ENCODE data around the gene PCSK9.
"Not testable (repeated sequence)": the region's sequence is repeated elsewhere in the genome, so short reads cannot be mapped to it uniquely, and the experiment has no call there.

The PCSK9 gene

GRCh38 chr1:55007625-55008024 lies 31.7 kb upstream of the PCSK9 start:
- Histone ChIP-seq H3K9me3 (ENCODE audit: control insufficient read depth, low read length) (peaks cover 2% of the 10 kb centered on the region), H3K27ac (ENCODE audit: insufficient read depth, low read depth, low read length, poor library complexity, severe bottlenecking) (no peak overlapping the region), H3K4me3 (ENCODE audit: insufficient read depth, low read depth, low read length) (no peak overlapping the region), H3K4me1 (ENCODE audit: control insufficient read depth, insufficient read depth, low read length) (no peaks in the 10 kb centered on the region), H3K27me3 (ENCODE audit: control insufficient read depth, insufficient read depth, low read length, poor library complexity, severe bottlenecking) (no peaks in the 10 kb centered on the region), H3K36me3 (ENCODE audit: control insufficient read depth, insufficient read depth, low read length) (no peaks in the 10 kb centered on the region)
- 90 to 93% methylated on average over 3 of the region's 3 CpGs for WGBS, 2 experiments

GRCh38 chr1:55010194-55010886 lies 29.0 kb upstream of the PCSK9 start:
- H3K27me3 ChIP-seq (ENCODE audit: control insufficient read depth, insufficient read depth, low read length, poor library complexity, severe bottlenecking): no peaks in the 10 kb centered on the region
- no peak overlapping the region for H3K27ac ChIP-seq (ENCODE audit: insufficient read depth, low read depth, low read length, poor library complexity, severe bottlenecking)
- H3K36me3 ChIP-seq (ENCODE audit: control insufficient read depth, insufficient read depth, low read length): no peaks in the 10 kb centered on the region
- 76 to 83% methylated on average over 9 of the region's 9 CpGs for WGBS, 2 experiments
- no peaks in the 10 kb centered on the region for H3K4me1 ChIP-seq (ENCODE audit: control insufficient read depth, insufficient read depth, low read length)
- H3K9me3 ChIP-seq (ENCODE audit: control insufficient read depth, low read length): peaks cover 2% of the 10 kb centered on the region
- no peak overlapping the region for H3K4me3 ChIP-seq (ENCODE audit: insufficient read depth, low read depth, low read length)

GRCh38 chr1:55010887-55011217 lies 28.5 kb upstream of the PCSK9 start:
- Histone ChIP-seq H3K36me3 (ENCODE audit: control insufficient read depth, insufficient read depth, low read length) (no peaks in the 10 kb centered on the region), H3K27ac (ENCODE audit: insufficient read depth, low read depth, low read length, poor library complexity, severe bottlenecking) (no peak overlapping the region), H3K9me3 (ENCODE audit: control insufficient read depth, low read length) (peaks cover 2% of the 10 kb centered on the region), H3K4me1 (ENCODE audit: control insufficient read depth, insufficient read depth, low read length) (no peaks in the 10 kb centered on the region), H3K4me3 (ENCODE audit: insufficient read depth, low read depth, low read length) (no peak overlapping the region), H3K27me3 (ENCODE audit: control insufficient read depth, insufficient read depth, low read length, poor library complexity, severe bottlenecking) (no peaks in the 10 kb centered on the region)
- WGBS, 2 experiments: 81 to 87% methylated on average over 7 of the region's 7 CpGs

GRCh38 chr1:55012661-55013060 lies 26.7 kb upstream of the PCSK9 start:
- 91 to 100% methylated on average over 1 of the region's 1 CpG for WGBS, 2 experiments
- Histone ChIP-seq H3K27ac (ENCODE audit: insufficient read depth, low read depth, low read length, poor library complexity, severe bottlenecking) (no peak overlapping the region), H3K4me3 (ENCODE audit: insufficient read depth, low read depth, low read length) (no peak overlapping the region), H3K27me3 (ENCODE audit: control insufficient read depth, insufficient read depth, low read length, poor library complexity, severe bottlenecking) (no peaks in the 10 kb centered on the region), H3K4me1 (ENCODE audit: control insufficient read depth, insufficient read depth, low read length) (no peaks in the 10 kb centered on the region), H3K36me3 (ENCODE audit: control insufficient read depth, insufficient read depth, low read length) (no peaks in the 10 kb centered on the region), H3K9me3 (ENCODE audit: control insufficient read depth, low read length) (peaks cover 2% of the 10 kb centered on the region)

GRCh38 chr1:55015123-55015522 lies 24.2 kb upstream of the PCSK9 start:
- Histone ChIP-seq H3K27me3 (ENCODE audit: control insufficient read depth, insufficient read depth, low read length, poor library complexity, severe bottlenecking) (no peaks in the 10 kb centered on the region), H3K4me3 (ENCODE audit: insufficient read depth, low read depth, low read length) (no peak overlapping the region), H3K36me3 (ENCODE audit: control insufficient read depth, insufficient read depth, low read length) (no peaks in the 10 kb centered on the region), H3K9me3 (ENCODE audit: control insufficient read depth, low read length) (no peaks in the 10 kb centered on the region), H3K27ac (ENCODE audit: insufficient read depth, low read depth, low read length, poor library complexity, severe bottlenecking) (no peak overlapping the region), H3K4me1 (ENCODE audit: control insufficient read depth, insufficient read depth, low read length) (no peaks in the 10 kb centered on the region)
- WGBS, 2 experiments: 96% methylated on average over 5 of the region's 5 CpGs

GRCh38 chr1:55015731-55016620 lies 23.4 kb upstream of the PCSK9 start:
- H3K4me3 ChIP-seq (ENCODE audit: insufficient read depth, low read depth, low read length): no peak overlapping the region
- H3K9me3 ChIP-seq (ENCODE audit: control insufficient read depth, low read length): no peaks in the 10 kb centered on the region
- no peaks in the 10 kb centered on the region for H3K27me3 ChIP-seq (ENCODE audit: control insufficient read depth, insufficient read depth, low read length, poor library complexity, severe bottlenecking)
- no peaks in the 10 kb centered on the region for H3K36me3 ChIP-seq (ENCODE audit: control insufficient read depth, insufficient read depth, low read length)
- H3K4me1 ChIP-seq (ENCODE audit: control insufficient read depth, insufficient read depth, low read length): no peaks in the 10 kb centered on the region
- no peak overlapping the region for H3K27ac ChIP-seq (ENCODE audit: insufficient read depth, low read depth, low read length, poor library complexity, severe bottlenecking)
- WGBS, 2 experiments: 87% methylated on average over 12 of the region's 12 CpGs

- Histone ChIP-seq H3K27ac (ENCODE audit: insufficient read depth, low read depth, low read length, poor library complexity, severe bottlenecking) (no peak overlapping the region), H3K9me3 (ENCODE audit: control insufficient read depth, low read length) (no peaks in the 10 kb centered on the region), H3K4me1 (ENCODE audit: control insufficient read depth, insufficient read depth, low read length) (no peaks in the 10 kb centered on the region), H3K27me3 (ENCODE audit: control insufficient read depth, insufficient read depth, low read length, poor library complexity, severe bottlenecking) (no peaks in the 10 kb centered on the region), H3K36me3 (ENCODE audit: control insufficient read depth, insufficient read depth, low read length) (no peaks in the 10 kb centered on the region), H3K4me3 (ENCODE audit: insufficient read depth, low read depth, low read length) (no peak overlapping the region)
- 89 to 91% methylated on average over 9 of the region's 9 CpGs for WGBS, 2 experiments
Observed at GRCh38 chr1:55018395-55018794, 21.0 kb upstream of the PCSK9 start.

GRCh38 chr1:55021942-55022546 lies 17.3 kb upstream of the PCSK9 start:
- Histone ChIP-seq H3K4me3 (ENCODE audit: insufficient read depth, low read depth, low read length) (no peak overlapping the region), H3K4me1 (ENCODE audit: control insufficient read depth, insufficient read depth, low read length) (no peaks in the 10 kb centered on the region), H3K27ac (ENCODE audit: insufficient read depth, low read depth, low read length, poor library complexity, severe bottlenecking) (no peak overlapping the region), H3K9me3 (ENCODE audit: control insufficient read depth, low read length) (no peaks in the 10 kb centered on the region), H3K36me3 (ENCODE audit: control insufficient read depth, insufficient read depth, low read length) (no peaks in the 10 kb centered on the region), H3K27me3 (ENCODE audit: control insufficient read depth, insufficient read depth, low read length, poor library complexity, severe bottlenecking) (no peaks in the 10 kb centered on the region)
- WGBS, 2 experiments: 38% methylated on average over 15 of the region's 15 CpGs

- H3K9me3 ChIP-seq (ENCODE audit: control insufficient read depth, low read length); H3K27ac ChIP-seq (ENCODE audit: insufficient read depth, low read depth, low read length, poor library complexity, severe bottlenecking); H3K4me1 ChIP-seq (ENCODE audit: control insufficient read depth, insufficient read depth, low read length); H3K27me3 ChIP-seq (ENCODE audit: control insufficient read depth, insufficient read depth, low read length, poor library complexity, severe bottlenecking); H3K36me3 ChIP-seq (ENCODE audit: control insufficient read depth, insufficient read depth, low read length); H3K4me3 ChIP-seq (ENCODE audit: insufficient read depth, low read depth, low read length): not testable (repeated sequence)
- WGBS, 2 experiments: 56 to 61% methylated on average over 9 of the region's 10 CpGs
Observed at GRCh38 chr1:55024163-55024562, 15.2 kb upstream of the PCSK9 start.

- H3K4me3 ChIP-seq (ENCODE audit: insufficient read depth, low read depth, low read length); H3K4me1 ChIP-seq (ENCODE audit: control insufficient read depth, insufficient read depth, low read length); H3K27ac ChIP-seq (ENCODE audit: insufficient read depth, low read depth, low read length, poor library complexity, severe bottlenecking); H3K9me3 ChIP-seq (ENCODE audit: control insufficient read depth, low read length); H3K27me3 ChIP-seq (ENCODE audit: control insufficient read depth, insufficient read depth, low read length, poor library complexity, severe bottlenecking); H3K36me3 ChIP-seq (ENCODE audit: control insufficient read depth, insufficient read depth, low read length): not testable (repeated sequence)
- WGBS, 2 experiments: 88 to 89% methylated on average over 2 to 3 of the region's 3 CpGs
Observed at GRCh38 chr1:55026682-55027081, 12.7 kb upstream of the PCSK9 start.
